HS-5 (cell line): ENCODE data around the gene TRPM8.
A peak's percentile ranks its signal among the peaks of the same experiment; 100 is the strongest.
"Not testable (repeated sequence)": the region's sequence is repeated elsewhere in the genome, so short reads cannot be mapped to it uniquely, and the experiment has no call there.

Experiments used
- DNase-seq: peaks from one replicate; pipeline ENCODE4 v3.0.0-alpha.2; 2012; ENCODE audit warnings: low read depth

TRPM8 gene

GRCh38 chr2:233938676-233939370 is 21.6 kb downstream of the TRPM8 start:
- no peak for DNase-seq

GRCh38 chr2:233940376-233941276 is 23.5 kb downstream of the TRPM8 start:
- DNase-seq, result no peak

GRCh38 chr2:233942731-233943130 is 25.6 kb downstream of the TRPM8 start:
- no peak for DNase-seq

GRCh38 chr2:233944269-233944668 is 27.1 kb downstream of the TRPM8 start:
- no peak for DNase-seq

- DNase-seq, result no peak
These were observed 27.5 kb downstream of the TRPM8 start for GRCh38 chr2:233944722-233945121.

- DNase-seq, result no peak
These were observed 28.0 kb downstream of the TRPM8 start for GRCh38 chr2:233945146-233945545.

GRCh38 chr2:233950078-233950825 is 33.1 kb downstream of the TRPM8 start:
- DNase-seq, result no peak

GRCh38 chr2:233952335-233952734 is 35.2 kb downstream of the TRPM8 start:
- DNase-seq, result no peak

GRCh38 chr2:233953087-233953801 is 36.1 kb downstream of the TRPM8 start:
- DNase-seq, result no peak

- DNase-seq, result no peak
These were observed 43.0 kb downstream of the TRPM8 start for GRCh38 chr2:233960203-233960602.

GRCh38 chr2:233961905-233962304 is 44.7 kb downstream of the TRPM8 start:
- no peak for DNase-seq

GRCh38 chr2:233964581-233964980 is 47.4 kb downstream of the TRPM8 start:
- no peak for DNase-seq

- no peak for DNase-seq
These were observed 47.9 kb downstream of the TRPM8 start for GRCh38 chr2:233965032-233965603.

- not testable (repeated sequence) for DNase-seq
These were observed 48.5 kb downstream of the TRPM8 start for GRCh38 chr2:233965646-233966045.

- no peak for DNase-seq
These were observed 49.2 kb downstream of the TRPM8 start for GRCh38 chr2:233966388-233966787.

- no peak for DNase-seq
These were observed 50.0 kb downstream of the TRPM8 start for GRCh38 chr2:233967164-233967563.

GRCh38 chr2:233968556-233968955 is 51.4 kb downstream of the TRPM8 start:
- DNase-seq, result no peak

GRCh38 chr2:233972460-233972859 is 55.3 kb downstream of the TRPM8 start:
- DNase-seq, result not testable (repeated sequence)

GRCh38 chr2:233972941-233973575 is 55.9 kb downstream of the TRPM8 start:
- DNase-seq, result no peak

GRCh38 chr2:233973786-233974185 is 56.6 kb downstream of the TRPM8 start:
- DNase-seq, result no peak

- DNase-seq, result peak; percentile 98
These were observed 57.4 kb downstream of the TRPM8 start for GRCh38 chr2:233974530-233975071.
